ENCODE data around the gene PKP1. TPM values are rescaled to one million over a fixed set of nuclear protein-coding genes. Genes with fewer than 3 reads are reported as not detected.

PKP1 gene
- total and polyA plus RNA-seq, 4 experiments from 2014 or later = not detected

DNA sequence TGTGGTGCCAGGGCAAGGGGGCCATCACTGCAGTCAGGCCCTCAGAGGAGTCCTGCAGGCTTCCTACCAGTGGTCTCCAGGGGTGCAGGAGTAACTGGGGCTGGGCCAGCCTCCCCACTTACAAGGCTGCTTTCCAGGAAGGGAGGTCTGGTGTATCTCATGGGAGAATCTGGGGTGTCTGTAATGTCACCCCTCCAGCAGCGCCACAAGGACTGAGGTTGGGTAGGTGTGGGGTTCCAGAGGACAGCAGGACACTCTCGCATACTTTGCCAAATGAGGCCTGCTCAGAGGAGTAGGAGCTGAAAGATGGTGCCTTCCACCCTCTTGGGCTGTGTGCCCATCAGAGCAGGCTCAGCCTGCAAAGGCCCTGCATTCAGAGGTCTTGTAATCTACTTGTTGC, 47.2 kb downstream of the PKP1 start:
- Mint-ChIP-seq H3K27ac (no peak overlapping the region), H3K4me3 (no peak overlapping the region)
- POLR2A ChIA-PET (ENCODE audit: partially characterized antibody) = no interaction called here

DNA sequence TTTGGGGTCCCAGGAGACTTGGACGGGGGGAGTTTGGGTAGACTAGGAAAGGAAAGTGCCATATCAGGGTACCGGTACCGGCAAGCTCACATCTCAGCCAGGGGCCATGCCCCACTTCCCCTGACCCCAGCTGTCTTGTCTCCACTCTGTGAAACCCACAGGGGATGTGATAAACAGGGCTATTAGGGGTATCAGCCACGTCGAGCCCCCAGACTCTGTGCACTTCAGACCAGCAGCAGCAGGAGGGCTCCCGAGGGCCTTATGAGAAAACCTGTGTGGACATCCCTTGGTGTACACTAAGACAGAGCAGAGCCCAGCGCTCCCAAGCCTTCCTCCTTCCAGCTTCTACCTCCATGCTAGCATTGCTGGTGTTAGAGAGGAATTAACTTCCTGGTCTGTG, 47.9 kb downstream of the PKP1 start:
- intact Hi-C loops (cut with micrococcal nuclease) = no loop called here
- H3K36me3 Mint-ChIP-seq = no peaks in the 10 kb centered on the region

More for the DNA sequence above, 47.2 kb downstream of the PKP1 start:
- Histone ChIP-seq H3K9me3 (ENCODE audit: control insufficient read depth in 1 of 2, low read length in 2 of 2) (no peaks in the 10 kb centered on the region), H3K27me3 (ENCODE audit: insufficient read depth, low read length) (no peaks in the 10 kb centered on the region), H3K27ac (ENCODE audit: low read depth, low read length) (no peak overlapping the region), H3K4me3 (ENCODE audit: low read length in 2 of 2) (no peak overlapping the region), H3K4me1 (ENCODE audit: insufficient read depth, low read length) (no peaks in the 10 kb centered on the region), H3K36me3 (ENCODE audit: insufficient read depth, low read length) (no peaks in the 10 kb centered on the region)
- Mint-ChIP-seq H3K27me3 (peaks cover 1 to 5% of the 10 kb centered on the region in 2 donors), H3K9me3 (peaks cover 0 to 2% (median 0%) of the 10 kb centered on the region in 8 donors), H3K4me1 (no peaks in the 10 kb centered on the region), H3K36me3 (no peaks in the 10 kb centered on the region)
- CTCF ChIA-PET (ENCODE audit: partially characterized antibody) = interaction anchor here (1.0 to 1.4 kb wide), 2 partner anchors 12 to 15 kb away, joined by 3 to 4 read pairs; no protein-coding TSS in a partner anchor
- DNase-seq = no peak
- intact Hi-C loops (cut with micrococcal nuclease) = no loop called here

DNA sequence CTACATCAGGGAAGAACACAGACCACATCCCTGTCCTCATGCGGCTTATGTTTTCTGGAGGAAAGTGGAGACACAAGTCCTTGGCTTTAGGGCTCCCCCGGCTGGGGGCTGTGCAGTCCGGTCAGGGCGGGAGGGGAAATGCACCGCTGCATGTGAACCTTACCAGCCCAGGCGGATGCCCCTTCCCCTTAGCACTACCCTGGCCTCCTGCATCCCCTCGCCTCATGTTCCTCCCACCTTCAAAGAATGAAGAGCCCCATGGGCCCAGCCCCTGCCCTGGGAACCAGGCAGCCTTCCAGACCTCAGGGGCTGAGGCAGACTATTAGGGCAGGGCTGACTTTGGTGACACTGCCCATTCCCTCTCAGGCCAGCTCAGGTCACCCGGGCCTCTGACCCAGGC, 48.7 kb downstream of the PKP1 start:
- Histone ChIP-seq H3K9me3 (ENCODE audit: control insufficient read depth in 1 of 2, low read length in 2 of 2) (no peaks in the 10 kb centered on the region), H3K27ac (ENCODE audit: low read depth, low read length) (no peak overlapping the region), H3K4me1 (ENCODE audit: insufficient read depth, low read length) (no peaks in the 10 kb centered on the region), H3K36me3 (ENCODE audit: insufficient read depth, low read length) (no peaks in the 10 kb centered on the region), H3K27me3 (ENCODE audit: insufficient read depth, low read length) (no peaks in the 10 kb centered on the region), H3K4me3 (ENCODE audit: low read length in 2 of 2) (no peak overlapping the region)
- Mint-ChIP-seq H3K4me1 (no peaks in the 10 kb centered on the region), H3K4me3 (no peak overlapping the region), H3K27me3 (peaks cover 1 to 4% of the 10 kb centered on the region in 2 donors), H3K27ac (no peak overlapping the region), H3K9me3 (peaks cover 0 to 2% (median 0%) of the 10 kb centered on the region in 8 donors), H3K36me3 (no peaks in the 10 kb centered on the region)
- intact Hi-C loops (cut with micrococcal nuclease) = no loop called here
- POLR2A ChIA-PET (ENCODE audit: partially characterized antibody) = no interaction called here
- DNase-seq = no peak
- CTCF ChIA-PET (ENCODE audit: partially characterized antibody) = no interaction called here

More for the DNA sequence above, 47.9 kb downstream of the PKP1 start:
- H3K27ac Mint-ChIP-seq = no peak overlapping the region
- H3K9me3 ChIP-seq (ENCODE audit: control insufficient read depth in 1 of 2, low read length in 2 of 2) = no peaks in the 10 kb centered on the region
- CTCF ChIA-PET (ENCODE audit: partially characterized antibody) = interaction anchor here (1.0 to 1.4 kb wide), 2 partner anchors 11 to 16 kb away, joined by 3 to 4 read pairs; no protein-coding TSS in a partner anchor
- no peaks in the 10 kb centered on the region for H3K4me1 ChIP-seq (ENCODE audit: insufficient read depth, low read length)
- H3K4me1 Mint-ChIP-seq = no peaks in the 10 kb centered on the region
- no peak overlapping the region for H3K4me3 ChIP-seq (ENCODE audit: low read length in 2 of 2)
- no peak overlapping the region for H3K4me3 Mint-ChIP-seq
- peaks cover 1 to 5% of the 10 kb centered on the region in 2 donors for H3K27me3 Mint-ChIP-seq
- POLR2A ChIA-PET (ENCODE audit: partially characterized antibody) = no interaction called here
- no peaks in the 10 kb centered on the region for H3K36me3 ChIP-seq (ENCODE audit: insufficient read depth, low read length)
- H3K27ac ChIP-seq (ENCODE audit: low read depth, low read length) = no peak overlapping the region
- H3K27me3 ChIP-seq (ENCODE audit: insufficient read depth, low read length) = no peaks in the 10 kb centered on the region
- no peak for DNase-seq
- peaks cover 0 to 2% (median 0%) of the 10 kb centered on the region in 8 donors for H3K9me3 Mint-ChIP-seq

DNA sequence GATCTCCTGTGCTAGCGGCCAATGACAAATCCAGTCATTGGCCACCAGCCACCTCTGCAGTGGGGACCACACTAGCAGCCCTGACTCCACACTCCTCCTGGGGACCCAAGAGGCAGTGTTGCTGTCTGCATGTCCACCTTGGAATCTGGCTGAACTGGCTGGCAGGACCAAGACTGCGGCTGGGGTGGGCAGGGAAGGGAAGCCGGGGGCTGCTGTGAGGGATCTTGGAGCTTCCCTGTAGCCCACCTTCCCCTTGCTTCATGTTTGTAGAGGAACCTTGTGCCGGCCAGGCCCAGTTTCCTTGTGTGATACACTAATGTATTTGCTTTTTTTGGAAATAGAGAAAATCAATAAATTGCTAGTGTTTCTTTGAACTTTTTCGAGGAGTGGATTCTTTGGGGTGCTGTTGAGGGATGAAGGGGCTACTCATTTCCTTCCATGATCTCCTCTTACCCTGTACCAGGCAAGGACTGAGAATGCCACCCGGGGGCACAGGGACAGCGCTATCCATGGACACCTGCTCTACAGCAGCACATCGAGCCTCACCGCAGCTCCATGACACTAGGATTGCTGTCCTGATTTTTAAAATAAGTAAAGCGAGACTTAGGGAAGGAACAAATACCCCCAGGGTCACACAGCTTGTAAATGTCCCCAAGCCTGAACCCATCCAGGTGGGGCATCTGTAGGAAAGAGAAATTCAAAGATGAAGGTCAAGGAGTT, 49.5 kb downstream of the PKP1 start:
- ChIA-PET CTCF (ENCODE audit: partially characterized antibody) (interaction anchor here (1.2 kb wide), 1 partner anchor 15 kb away, joined by 3 read pairs; no protein-coding TSS in a partner anchor), POLR2A (ENCODE audit: partially characterized antibody) (no interaction called here)
- Mint-ChIP-seq H3K4me3 (no peak overlapping the region), H3K4me1 (no peaks in the 10 kb centered on the region), H3K27ac (no peak overlapping the region), H3K9me3 (peaks cover 0 to 2% (median 0%) of the 10 kb centered on the region in 8 donors), H3K27me3 (peaks cover 1 to 5% of the 10 kb centered on the region in 2 donors), H3K36me3 (no peaks in the 10 kb centered on the region)
- Histone ChIP-seq H3K4me3 (ENCODE audit: low read length in 2 of 2) (no peak overlapping the region), H3K27ac (ENCODE audit: low read depth, low read length) (no peak overlapping the region), H3K9me3 (ENCODE audit: control insufficient read depth in 1 of 2, low read length in 2 of 2) (no peaks in the 10 kb centered on the region), H3K27me3 (ENCODE audit: insufficient read depth, low read length) (no peaks in the 10 kb centered on the region), H3K36me3 (ENCODE audit: insufficient read depth, low read length) (no peaks in the 10 kb centered on the region), H3K4me1 (ENCODE audit: insufficient read depth, low read length) (no peaks in the 10 kb centered on the region)
- intact Hi-C loops (cut with micrococcal nuclease) = no loop called here
- no peak for DNase-seq

DNA sequence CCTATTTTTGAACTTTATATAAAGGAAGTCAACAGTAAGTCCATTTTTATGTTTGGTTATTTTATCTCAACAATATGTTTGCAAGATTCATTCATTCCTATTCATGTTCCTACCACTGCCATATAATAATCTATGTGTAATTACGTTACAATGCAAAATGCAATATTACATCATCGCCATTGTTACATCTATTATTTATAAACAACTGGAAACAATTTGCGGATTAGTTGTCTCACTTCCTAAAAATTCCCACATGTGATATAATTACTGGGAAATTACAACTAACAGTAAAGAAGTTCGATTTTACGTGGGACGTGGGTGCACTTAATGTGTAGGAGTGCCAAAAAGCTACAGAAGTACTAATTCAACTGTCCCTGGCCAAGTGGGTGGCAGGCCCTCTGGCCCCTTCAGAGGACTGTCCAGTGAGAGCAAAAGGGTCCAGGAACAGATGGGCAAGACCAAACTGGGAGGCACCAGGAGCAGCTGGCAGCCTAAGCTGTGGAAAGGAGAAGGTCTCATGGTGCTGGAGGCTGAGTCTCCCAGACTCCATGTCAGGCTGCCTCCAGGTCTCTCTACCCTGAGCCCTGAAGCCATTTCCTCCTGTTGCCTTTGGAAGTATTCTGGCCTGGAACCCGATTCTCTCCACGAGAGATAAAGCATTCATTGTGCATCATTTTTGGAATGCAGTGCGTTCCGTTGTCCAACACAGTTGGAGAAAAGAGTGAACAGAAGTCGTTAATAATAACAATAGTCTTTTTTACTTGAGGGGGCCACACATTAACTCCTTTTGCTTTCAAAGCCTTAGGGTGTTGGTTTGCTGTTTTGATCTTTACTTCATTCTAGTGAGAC, 51.2 kb downstream of the PKP1 start:
- H3K4me1 ChIP-seq (ENCODE audit: insufficient read depth, low read length) = no peaks in the 10 kb centered on the region

DNA sequence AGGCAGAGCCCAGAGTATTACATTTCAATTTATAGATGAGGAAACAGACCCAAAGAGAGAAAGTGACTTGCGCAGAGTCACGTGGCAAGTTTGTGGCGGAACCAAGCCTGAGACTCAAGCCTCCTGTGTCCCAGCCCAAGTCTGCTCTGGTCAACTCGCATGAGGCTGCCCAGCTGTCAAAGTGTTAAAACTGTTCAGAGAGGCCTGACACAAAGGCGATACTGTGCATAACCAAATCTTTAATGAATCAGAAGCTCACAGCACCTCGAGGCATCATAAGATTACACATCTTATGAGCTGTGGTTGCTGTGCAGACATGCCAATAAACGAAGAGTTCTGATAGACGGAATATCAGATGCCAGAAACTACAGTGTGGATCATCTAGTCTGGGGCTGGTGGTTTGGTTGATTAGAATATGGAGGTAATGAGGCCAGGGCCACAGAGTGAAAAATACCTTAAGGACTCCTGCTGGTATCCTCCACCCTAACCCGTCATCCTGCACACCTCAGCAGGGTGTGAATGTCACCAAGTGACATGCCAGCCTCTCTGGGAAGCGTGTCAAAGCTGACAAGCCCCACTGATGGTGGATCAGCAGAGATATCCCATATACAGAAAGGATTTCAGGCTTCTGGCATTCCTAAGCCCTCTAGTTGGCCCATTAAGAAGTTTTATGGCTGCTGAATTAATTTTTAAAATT, 52.0 kb downstream of the PKP1 start:
- Mint-ChIP-seq H3K4me3 (no peak overlapping the region), H3K36me3 (no peaks in the 10 kb centered on the region)

More for the DNA sequence above, 51.2 kb downstream of the PKP1 start:
- Mint-ChIP-seq H3K4me1 (no peaks in the 10 kb centered on the region), H3K4me3 (no peak overlapping the region), H3K36me3 (no peaks in the 10 kb centered on the region), H3K9me3 (peaks cover 0 to 2% (median 0%) of the 10 kb centered on the region in 8 donors), H3K27ac (no peak overlapping the region), H3K27me3 (peaks cover 4 to 5% of the 10 kb centered on the region in 2 donors)
- intact Hi-C loops (cut with micrococcal nuclease) = no loop called here
- ChIA-PET CTCF (ENCODE audit: partially characterized antibody) (interaction anchor here (1.2 kb wide), 1 partner anchor 14 kb away, joined by 3 read pairs; no protein-coding TSS in a partner anchor), POLR2A (ENCODE audit: partially characterized antibody) (no interaction called here)
- Histone ChIP-seq H3K9me3 (ENCODE audit: control insufficient read depth in 1 of 2, low read length in 2 of 2) (no peaks in the 10 kb centered on the region), H3K27ac (ENCODE audit: low read depth, low read length) (no peak overlapping the region), H3K36me3 (ENCODE audit: insufficient read depth, low read length) (no peaks in the 10 kb centered on the region), H3K27me3 (ENCODE audit: insufficient read depth, low read length) (no peaks in the 10 kb centered on the region), H3K4me3 (ENCODE audit: low read length in 2 of 2) (no peak overlapping the region)
- DNase-seq = no peak

DNA sequence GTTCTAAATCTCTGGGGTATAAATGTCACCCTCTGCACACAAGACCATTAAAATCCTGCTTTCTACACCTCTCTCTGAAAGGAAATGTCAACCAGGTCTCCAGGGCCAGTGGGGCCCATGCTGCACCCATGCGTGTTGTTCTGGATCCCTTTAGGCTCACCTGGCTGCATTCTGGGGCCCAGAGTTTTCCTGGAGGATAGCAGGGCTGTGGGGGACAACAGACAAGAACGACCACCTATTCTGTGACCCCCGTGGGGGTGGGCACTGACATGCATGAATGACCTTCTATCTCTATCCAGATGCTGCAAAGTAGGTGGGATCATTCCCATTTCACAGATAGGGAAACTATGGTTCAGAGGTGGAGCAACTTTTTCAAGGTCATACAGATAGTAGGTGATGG, 52.6 kb downstream of the PKP1 start:
- H3K27ac ChIP-seq (ENCODE audit: low read depth, low read length) = no peak overlapping the region
- H3K36me3 Mint-ChIP-seq = no peaks in the 10 kb centered on the region
- no peaks in the 10 kb centered on the region for H3K4me1 ChIP-seq (ENCODE audit: insufficient read depth, low read length)
- no peaks in the 10 kb centered on the region for H3K9me3 ChIP-seq (ENCODE audit: control insufficient read depth in 1 of 2, low read length in 2 of 2)
- no peak overlapping the region for H3K4me3 ChIP-seq (ENCODE audit: low read length in 2 of 2)
- intact Hi-C loops (cut with micrococcal nuclease) = no loop called here
- no peaks in the 10 kb centered on the region for H3K4me1 Mint-ChIP-seq
- DNase-seq = no peak
- H3K27me3 ChIP-seq (ENCODE audit: insufficient read depth, low read length) = no peaks in the 10 kb centered on the region
- no peak overlapping the region for H3K4me3 Mint-ChIP-seq
- POLR2A ChIA-PET (ENCODE audit: partially characterized antibody) = no interaction called here
- H3K27me3 Mint-ChIP-seq = peaks cover 5% of the 10 kb centered on the region in 2 donors
- no peaks in the 10 kb centered on the region for H3K36me3 ChIP-seq (ENCODE audit: insufficient read depth, low read length)
- H3K27ac Mint-ChIP-seq = no peak overlapping the region
- CTCF ChIA-PET (ENCODE audit: partially characterized antibody) = no interaction called here
- no peaks in the 10 kb centered on the region for H3K9me3 Mint-ChIP-seq

More for the DNA sequence above, 52.0 kb downstream of the PKP1 start:
- Histone ChIP-seq H3K27ac (ENCODE audit: low read depth, low read length) (no peak overlapping the region), H3K4me3 (ENCODE audit: low read length in 2 of 2) (no peak overlapping the region), H3K36me3 (ENCODE audit: insufficient read depth, low read length) (no peaks in the 10 kb centered on the region), H3K9me3 (ENCODE audit: control insufficient read depth in 1 of 2, low read length in 2 of 2) (no peaks in the 10 kb centered on the region), H3K4me1 (ENCODE audit: insufficient read depth, low read length) (no peaks in the 10 kb centered on the region), H3K27me3 (ENCODE audit: insufficient read depth, low read length) (no peaks in the 10 kb centered on the region)
- H3K27me3 Mint-ChIP-seq = peaks cover 5% of the 10 kb centered on the region in 2 donors
- H3K27ac Mint-ChIP-seq = no peak overlapping the region
- DNase-seq = no peak
- no peaks in the 10 kb centered on the region for H3K4me1 Mint-ChIP-seq
- no peaks in the 10 kb centered on the region for H3K9me3 Mint-ChIP-seq
- intact Hi-C loops (cut with micrococcal nuclease) = no loop called here
- ChIA-PET CTCF (ENCODE audit: partially characterized antibody) (no interaction called here), POLR2A (ENCODE audit: partially characterized antibody) (no interaction called here)

All from CD4-positive, alpha-beta memory T cell (primary cell).